HG03521 (cell line): ENCODE data around the gene MCC.

Source experiments
- ATAC-seq: cut with Tn5 transposase; IDR thresholded peaks from one replicate; pipeline ENCODE4 v1.9.1; 2021; ENCODE audit warnings: mild to moderate bottlenecking, moderate library complexity; ENCODE audit not compliant: unreplicated experiment

The MCC gene

DNA sequence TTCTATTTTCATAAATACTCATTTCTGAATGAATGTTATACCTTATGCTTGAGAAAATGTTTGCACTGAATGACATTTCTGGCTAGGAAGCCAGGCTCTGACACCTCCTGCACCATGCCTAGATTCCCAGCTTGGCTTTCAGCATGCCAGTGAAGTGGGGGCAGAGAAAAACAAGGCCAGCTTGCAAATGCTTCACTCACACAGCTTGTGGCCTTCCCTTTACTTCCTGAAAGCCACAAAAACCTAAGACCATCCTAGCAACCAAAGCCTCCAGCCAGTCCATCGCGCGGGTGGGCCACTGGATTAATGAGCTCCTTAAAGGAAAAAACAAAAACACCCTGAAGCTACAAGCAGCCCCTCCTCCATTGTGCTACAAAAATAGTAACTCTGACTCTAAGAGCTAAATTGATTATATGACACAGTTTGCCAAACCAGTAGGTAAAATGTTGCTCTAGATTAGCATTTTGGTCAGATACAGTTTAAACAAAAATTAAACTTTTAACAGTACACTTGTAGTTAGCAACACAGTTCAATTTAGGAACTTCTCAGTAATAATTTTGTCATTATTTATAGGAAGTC is 213.3 kb downstream of the MCC start:
- ATAC-seq, result no peak

DNA sequence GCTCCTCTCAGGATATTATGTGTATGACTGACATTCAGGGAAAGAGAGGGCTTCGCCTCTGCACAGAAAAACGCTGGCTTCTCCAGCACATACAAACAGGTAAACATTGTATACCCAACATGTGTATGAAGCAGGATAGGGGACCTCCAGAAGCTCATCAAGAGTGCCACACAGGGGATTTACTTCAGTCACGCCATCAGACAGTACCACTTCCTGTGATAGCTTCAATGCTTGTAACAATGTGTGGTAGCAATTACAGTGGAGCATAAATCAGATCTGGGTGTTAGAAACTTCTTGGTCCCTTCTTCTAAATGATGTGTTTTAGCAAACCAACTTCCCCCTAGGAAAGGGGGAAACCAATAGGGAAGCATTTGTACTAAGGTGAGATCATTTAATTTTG is 214.3 kb downstream of the MCC start:
- no peak for ATAC-seq

DNA sequence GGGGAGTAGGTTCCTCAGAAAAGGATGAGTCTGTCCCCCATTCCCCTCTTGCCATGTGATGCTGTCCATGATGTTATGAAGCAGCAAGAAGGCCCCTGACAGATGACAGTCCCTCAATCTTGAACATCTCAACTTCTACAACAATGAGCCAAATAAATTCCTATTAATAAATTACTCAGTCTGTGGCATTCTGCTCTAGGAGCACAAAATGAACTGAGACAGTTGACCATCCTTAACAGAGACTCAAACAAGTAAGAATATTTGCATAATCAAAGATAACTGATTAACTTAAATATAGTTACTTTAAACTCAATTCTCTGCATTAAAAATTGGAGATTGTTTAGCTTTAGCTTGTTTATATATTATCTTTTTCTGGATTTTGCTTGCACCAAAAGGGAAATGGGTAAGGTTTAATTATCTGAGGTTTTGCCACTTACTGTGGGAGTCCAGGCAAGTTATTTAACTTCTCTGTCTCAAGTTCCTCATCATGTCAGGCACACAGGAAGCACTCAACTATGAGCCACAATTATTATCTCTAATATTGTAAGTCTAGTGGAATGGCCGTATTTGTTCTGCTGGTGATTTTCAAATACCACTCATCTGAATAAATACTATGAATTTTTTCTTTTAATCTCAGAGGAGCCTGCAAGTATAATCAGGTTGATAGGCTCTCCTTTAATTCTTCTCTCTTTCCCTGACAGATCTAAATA is 216.4 kb downstream of the MCC start:
- ATAC-seq, result no peak

DNA sequence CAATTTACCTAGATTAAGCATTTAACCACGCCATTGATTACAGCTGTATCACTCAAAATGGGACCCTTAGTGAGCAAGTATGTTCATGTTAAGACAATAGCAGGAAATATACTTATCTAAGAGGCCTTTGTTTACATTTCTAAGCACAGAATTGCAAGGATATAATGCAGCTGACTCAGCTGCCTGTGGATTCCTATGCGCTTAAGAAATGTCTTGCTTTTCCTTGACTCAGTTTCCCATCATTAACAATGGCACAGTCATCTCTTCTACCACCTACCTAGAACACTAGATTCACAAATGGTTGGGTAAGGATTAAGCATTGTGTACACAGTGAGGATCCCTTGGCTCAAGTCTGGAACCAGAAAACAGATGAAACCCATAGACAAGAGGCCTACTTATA is 217.2 kb downstream of the MCC start:
- no peak for ATAC-seq

DNA sequence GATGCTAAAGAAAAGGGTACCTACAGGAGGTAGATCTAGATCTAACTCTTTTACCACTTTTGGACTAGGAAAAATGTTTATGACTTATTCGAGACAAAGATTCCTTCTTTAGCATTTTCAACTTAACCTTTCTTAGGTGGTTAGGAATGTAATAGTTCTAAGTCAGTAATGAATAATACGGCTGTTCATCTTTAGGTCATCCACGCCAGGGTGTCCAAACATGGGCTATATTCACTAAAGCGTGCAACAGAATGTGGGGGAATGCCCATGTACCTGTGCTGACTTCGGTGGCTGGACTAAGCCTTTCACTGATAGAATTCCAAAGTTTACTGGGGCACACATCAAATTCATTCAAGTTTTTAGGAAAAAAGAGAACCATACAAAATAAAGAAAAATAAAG is 218.2 kb downstream of the MCC start:
- no peak for ATAC-seq

DNA sequence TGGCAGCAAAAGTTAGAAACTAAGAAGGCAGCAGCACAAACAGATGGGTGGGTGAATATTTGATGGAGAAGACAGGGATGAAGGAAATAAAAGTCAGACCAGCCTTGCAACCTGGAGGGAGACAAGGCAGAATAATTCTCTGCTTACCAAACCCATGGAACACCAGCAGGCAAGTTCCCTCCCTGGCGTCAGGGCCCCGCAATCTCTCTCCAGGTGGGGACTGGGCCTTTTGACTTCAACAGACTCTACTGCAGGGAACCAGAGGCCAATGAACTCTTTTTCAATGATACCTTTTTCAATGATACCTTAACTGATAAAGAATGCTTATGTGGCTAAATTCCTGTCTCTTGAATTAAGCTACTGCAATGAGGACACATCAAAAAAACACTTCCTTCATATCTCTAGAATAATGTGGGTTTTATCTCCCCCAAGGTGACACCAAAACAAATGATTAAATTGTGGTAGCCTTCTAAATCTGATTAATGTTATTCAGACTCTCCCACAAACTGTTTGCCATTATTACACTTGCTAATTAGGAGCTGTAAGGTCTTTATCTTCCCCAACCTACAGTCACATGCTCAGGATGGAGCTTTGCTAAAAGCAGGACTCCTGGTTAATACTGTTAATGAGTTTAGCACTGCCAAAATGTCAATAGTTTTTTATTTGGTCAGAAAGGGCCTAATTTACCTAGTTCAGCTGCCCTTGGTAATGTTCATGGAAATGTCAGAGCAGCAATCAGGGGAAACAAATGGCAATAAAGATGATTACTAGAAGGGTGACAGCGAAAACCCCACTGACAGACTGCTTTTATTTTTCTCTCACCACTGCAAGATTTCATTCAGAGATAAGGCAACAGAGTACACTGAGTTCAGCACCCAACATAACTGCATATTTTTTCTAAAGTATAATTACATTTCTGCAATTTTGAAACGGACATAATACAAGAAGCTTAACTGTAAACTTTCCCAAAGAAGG is 218.9 kb downstream of the MCC start:
- no peak for ATAC-seq

DNA sequence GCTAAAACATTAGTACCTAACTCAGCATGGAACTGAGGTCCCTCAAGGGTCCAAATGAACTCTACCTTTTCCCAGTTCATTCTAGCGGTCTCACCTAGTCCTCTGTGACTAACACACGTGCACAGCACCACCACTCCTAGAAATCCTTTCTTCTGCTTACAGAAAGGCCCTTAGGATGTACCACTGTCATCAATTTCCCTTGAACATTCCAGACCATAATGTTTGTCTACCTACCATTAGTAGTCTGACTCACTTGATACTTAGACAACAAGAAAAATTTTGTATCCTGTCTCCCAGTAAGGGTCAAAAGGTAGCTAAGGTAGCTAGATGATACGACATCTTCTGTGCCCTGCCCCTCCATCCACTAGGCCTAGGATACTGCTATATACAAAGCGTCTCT is 220.0 kb downstream of the MCC start:
- no peak for ATAC-seq

DNA sequence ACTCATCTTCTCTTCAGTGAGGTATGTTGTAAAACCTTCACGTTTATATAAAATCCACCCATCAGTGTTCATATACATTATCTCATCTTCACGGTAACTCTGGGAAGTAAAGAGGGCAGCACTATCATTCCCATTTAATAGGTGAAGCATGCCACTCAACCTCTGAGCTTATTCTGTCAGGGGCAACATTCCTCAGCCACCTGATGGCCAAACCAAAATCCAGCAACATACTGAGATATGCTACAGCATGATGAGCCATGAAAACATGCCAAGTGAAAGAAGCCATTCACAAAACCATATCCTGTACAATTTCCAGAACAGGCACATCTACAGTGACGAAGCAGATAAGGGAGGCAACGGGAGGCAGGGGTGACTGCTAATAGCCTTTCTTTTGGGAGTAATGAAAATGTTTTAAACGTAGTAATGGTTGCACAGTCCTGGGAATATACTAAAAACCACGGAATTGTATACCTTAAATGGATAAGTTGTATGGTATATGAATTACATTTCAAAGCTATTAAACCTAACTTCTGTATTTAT is 220.8 kb downstream of the MCC start:
- no peak for ATAC-seq

DNA sequence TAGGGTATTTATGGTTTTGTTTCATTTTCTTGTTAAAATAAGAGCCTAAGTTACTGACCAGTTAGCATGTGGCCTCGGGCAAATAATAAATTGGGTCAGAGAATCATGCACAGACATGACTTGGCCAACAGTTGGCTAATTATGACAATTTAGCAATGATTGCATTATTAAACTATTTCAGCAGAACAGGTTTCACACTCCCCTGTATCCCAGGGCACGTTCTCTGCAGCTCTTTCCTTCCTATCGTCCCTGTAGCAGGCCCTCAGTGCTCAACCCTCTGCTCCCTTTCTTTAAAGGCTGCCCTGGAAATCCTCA is 221.4 kb downstream of the MCC start:
- ATAC-seq, result no peak

DNA sequence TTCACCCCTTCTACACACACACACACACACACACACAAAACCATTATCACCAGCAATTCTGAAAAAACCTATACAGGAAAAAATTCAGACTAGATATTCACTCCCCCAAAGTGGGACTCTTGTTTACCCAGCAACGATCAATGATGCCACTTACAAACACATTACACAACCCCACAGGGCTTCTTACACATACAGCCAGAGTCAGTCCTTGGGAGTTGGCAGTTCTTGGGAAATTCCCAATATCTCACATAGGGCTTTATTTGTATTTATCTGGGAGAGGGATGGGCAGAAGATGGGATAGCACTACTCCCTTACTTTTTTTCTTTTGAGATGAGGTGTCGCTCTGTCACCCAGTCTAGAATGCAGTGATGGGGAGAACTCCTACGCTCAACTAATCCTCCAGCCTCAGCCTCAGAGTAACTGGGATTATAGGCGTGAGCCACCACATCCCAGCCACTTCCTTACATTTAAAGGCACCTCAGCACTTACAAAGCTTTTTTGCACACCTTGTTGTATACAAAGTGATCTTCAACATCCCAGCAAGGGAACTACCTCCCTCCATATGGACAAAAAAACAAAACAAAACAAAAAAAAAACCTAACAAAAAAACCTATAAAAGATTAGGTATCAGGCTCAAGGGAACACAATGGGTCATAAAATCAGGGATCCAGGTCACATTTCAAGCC is 221.9 kb downstream of the MCC start:
- no peak for ATAC-seq

DNA sequence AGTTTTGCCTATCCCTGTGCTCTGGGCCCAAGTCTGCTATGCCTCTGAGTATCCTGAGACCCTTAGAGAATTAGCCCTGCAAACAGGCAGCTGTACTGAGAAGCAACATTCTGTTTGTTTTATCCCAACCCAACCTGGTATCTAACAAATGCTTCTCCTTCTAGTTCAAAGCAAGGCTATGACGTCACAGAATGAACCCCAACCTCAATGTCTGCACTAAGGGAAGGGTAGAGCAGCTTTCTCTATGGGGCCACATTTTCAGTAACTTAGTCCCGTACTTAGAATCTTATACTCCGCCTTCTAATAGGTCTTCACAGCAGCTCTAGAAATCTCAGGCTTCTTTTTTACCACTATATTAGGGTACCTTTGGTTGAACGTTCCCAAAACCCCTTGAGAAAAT is 223.1 kb downstream of the MCC start:
- ATAC-seq, result no peak

DNA sequence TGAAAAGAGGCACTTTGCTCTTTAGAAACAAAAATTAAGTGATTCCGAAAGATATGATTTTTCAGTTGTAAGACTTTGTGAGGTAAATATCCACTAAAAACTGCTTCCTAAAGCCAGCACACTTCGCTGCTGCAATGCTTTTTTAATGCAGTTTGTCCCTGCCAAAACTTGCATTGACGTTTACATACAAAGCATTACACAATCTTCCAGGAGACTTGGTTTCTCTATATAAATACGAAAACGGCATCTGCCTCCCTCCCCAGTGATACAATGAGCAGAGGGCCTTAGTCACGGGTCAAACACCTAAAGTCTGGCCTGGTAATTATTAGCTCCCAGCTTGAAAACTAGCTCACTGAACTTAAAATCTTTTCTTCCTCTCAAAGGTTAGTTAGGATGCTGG is 224.2 kb downstream of the MCC start:
- ATAC-seq, result no peak

DNA sequence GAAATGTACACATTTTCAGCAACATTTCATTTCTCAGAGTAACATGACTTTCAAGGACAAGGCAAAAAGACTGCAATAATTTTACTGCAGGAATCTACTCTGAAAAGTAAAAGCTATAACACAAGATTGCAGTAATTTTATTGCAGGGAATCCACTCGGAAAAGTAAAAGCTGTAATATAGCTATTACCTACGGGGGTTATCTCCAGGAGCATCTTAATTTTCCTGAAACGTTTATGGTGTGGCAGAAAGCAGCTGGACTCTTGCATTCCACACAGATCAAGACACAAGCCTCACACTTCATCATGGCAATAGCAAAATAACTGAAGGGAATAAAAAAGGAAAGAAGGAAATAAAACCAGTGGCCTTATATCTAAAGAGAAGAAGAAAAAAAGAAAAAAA is 224.7 kb downstream of the MCC start:
- no peak for ATAC-seq

DNA sequence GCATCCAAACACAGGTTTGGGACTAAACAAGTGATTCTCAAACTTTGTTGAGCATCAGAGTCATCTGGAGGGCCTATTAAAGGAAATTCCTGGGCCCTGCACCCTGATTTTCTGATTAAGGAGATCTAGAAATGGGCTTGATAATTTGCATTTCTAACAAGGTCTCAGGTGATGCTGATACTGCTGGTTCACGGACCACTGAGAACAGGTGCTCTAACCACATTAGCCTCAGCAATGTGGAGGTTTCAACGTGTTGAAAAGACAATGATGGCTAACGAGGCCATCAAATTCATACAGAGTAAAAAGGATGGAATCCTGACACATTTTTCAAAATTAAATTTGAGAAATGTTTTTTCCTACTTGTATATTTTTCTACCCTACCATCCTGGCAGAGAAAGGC is 225.6 kb downstream of the MCC start:
- ATAC-seq, result no peak

DNA sequence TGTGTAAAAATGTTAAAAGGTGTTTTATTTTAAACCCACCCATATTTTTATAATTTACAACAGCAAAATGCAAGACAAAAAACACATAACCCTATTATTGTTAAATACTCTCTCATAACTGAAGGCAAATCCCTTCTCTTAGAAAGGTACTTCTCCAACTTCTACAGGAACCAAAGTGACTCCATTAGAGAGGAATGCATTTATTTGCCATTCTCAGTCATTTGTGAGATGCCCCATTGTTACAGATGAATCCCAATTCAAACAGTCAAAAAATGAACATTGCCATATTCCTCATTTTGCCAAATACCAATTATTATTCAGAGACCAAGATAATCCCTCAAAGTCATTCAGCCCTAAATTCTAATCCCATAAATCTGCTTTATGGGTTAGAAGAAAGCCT is 229.2 kb downstream of the MCC start:
- no peak for ATAC-seq

DNA sequence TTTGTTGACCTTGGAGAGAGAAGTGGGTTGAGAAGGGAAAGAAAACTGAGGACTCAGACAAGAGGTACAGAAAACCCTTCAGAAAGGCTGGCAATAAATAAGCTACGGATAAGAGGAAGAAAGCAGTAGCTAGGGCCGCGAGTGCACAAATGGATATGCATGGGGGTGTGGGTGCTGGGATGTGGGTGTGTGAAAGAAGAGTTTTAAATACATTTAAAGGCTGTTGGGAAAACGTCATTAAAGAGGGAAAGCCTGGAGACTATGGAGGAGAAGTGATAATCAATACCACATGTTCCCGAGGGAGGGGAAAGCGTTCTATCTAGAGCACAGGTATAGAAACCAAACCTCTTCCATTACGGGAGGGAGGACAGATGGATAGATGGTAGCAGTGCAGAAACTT is 230.7 kb downstream of the MCC start:
- ATAC-seq, result no peak

DNA sequence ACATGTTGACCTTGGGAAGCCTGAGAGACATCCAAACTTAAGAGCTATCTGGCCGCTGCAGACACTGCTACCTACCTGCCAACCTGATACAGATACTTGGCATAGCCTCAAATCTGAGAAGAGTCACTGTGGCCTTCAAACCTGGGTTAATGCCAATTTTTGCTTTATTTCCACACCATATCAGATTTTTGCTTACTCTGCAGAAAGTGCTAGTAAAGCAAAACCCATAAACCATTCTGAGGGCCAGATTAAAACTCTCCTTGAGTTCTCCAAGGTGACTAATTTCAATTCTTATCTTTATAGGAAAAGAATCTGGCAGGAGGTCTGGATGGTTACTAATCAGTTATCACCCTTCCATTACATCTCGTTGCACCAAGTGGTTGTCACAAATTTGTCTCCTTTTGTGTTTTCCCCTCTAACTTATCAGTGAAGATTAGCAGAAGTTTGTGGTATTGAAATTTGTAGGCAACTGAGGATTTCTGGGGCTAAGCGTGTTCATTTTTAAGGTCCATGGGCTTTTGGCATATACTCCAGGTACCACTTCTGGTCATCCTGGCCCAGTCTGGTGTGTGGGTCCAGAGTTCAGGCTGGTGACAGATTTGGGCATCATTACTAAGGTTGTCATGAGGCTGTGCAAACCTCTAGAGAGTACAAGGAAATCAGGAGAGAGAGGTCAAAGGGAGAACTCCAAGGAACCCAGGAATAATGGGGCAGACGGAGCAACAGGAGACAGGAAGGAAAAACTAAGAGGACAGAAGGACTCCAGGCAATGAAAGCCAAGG is 231.4 kb downstream of the MCC start:
- no peak for ATAC-seq

DNA sequence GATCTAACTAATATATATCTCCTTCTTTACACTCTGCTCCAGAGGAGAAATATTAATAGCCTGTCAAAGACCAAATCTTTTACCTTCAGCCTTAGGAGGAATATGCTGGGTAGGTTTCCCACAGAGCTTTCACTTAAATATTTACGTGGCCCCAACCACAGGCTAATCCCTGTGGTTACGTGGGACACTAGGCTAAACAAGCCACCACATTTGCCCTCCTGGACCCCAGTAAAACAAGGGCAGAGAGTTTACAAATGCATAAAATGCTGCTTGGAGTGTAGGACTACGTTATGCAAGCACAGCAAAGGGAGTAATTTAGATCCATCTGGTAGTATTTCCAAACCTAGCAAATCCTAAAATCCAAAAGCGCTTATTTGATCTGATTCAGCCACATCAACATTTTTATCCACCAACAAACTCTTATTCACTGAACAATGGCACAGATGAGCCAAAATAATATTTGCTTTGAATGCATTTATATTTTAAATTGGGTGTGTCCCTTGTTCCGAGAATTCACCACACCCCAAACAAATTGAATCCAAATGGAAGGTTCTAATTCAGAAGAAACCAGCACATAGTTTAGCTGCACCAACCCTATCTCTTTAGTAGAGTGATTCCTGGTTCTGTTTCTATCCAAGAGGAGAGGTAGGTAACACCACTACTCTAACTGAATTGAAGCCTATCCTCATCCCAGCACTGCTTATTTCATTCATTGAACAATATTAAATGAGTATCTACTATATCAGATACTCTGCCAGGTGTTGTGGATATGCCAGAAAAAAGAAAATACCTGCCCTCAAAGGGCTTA is 232.5 kb downstream of the MCC start:
- ATAC-seq, result no peak

DNA sequence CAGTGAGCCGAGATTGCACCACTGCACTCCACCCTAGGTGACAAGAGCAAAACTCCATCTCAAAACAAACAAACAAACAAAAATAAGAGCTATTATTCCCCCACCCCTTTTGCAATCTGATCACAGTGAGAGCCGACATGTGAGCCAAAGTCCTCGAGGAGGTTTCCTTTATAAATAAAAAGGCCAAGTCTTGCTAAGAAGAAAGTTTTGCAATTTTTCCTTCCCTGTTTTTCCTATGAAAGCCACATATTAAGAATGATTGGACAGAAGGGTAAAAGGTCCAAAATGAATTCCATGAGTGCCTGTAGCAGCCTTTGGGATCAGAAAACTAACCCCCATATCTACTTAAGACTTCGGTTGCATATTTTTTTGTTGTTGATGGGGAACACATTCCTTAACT is 233.1 kb downstream of the MCC start:
- ATAC-seq, result no peak

DNA sequence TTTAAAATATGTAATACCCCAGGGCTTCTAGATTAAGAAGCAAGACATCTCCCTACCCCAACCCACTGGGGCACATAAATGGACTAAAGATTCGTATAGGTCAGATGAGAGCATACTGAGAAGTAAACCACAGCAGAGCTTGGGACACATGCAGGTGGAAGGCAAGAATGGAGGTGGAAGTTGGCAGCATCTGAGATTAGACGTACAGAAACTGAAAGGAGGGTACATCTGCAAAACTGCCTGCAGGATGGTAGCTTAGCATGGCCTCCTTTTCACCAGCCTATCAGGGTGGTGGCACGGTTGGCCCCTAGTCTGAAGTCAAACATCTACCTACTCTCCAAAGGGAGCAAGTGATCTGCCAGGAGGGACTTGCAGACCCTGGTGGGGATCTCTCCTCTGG is 235.2 kb downstream of the MCC start:
- ATAC-seq, result no peak
